Omental fat pad (tissue), 4 donors: Measurements from ENCODE around the gene PNKD. TPM values are rescaled to one million over a fixed set of nuclear protein-coding genes. Genes with fewer than 3 reads are reported as not detected.

ENCODE experiments used
- ATAC-seq: fragments of 150-250 bp; one replicate; pipeline ENCODE4 v1.9.1; 2016; ENCODE audit warnings: mild to moderate bottlenecking, moderate library complexity; ENCODE audit not compliant: low FRiP score
- DNase-seq: peaks from one replicate; pipeline ENCODE4 v3.0.0-alpha.2; 2019; ENCODE audit warnings: low spot score
- total RNA-seq, 4 donors: library from RNA; depleted of rRNA; stranded (reverse); fragments of >200 nt; gene quantifications; one replicate each; pipeline ENCODE4 v1.1.0, GENCODE V29; 2016
- TF ChIP-seq, protein P1 (sequence below), 3 donors: fragments of 450-650 bp; IDR thresholded peaks; one replicate each; pipeline ENCODE4 v1.5.1; 2016 to 2017; ENCODE audit warnings: antibody characterized with exemption in 3 of 3, mild to moderate bottlenecking in 3 of 3, moderate library complexity in 2 of 3

The PNKD gene
- total RNA-seq, 4 donors from 2014 or later, result 25.5 to 38.0 (median 31.3) TPM

DNA sequence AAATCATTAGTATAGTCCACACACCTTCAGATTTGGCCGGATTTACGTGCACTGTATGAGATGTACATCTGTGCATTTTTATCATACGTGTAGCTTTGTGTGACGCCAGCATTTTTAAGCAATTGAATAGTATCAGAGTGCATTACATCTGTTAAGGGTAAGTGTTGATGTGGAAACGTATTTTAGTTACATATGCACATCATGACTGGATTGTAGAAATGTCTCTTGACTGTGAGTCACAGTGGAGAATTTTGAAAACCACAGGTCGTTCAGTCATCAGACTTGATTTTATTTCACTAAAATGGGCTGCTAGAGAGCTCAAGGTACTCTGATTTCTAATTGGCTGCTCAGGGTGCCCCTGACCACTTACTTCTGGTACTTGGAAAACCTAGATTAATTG lies 14.9 kb upstream of the PNKD start:
- TF ChIP-seq, protein P1, sequence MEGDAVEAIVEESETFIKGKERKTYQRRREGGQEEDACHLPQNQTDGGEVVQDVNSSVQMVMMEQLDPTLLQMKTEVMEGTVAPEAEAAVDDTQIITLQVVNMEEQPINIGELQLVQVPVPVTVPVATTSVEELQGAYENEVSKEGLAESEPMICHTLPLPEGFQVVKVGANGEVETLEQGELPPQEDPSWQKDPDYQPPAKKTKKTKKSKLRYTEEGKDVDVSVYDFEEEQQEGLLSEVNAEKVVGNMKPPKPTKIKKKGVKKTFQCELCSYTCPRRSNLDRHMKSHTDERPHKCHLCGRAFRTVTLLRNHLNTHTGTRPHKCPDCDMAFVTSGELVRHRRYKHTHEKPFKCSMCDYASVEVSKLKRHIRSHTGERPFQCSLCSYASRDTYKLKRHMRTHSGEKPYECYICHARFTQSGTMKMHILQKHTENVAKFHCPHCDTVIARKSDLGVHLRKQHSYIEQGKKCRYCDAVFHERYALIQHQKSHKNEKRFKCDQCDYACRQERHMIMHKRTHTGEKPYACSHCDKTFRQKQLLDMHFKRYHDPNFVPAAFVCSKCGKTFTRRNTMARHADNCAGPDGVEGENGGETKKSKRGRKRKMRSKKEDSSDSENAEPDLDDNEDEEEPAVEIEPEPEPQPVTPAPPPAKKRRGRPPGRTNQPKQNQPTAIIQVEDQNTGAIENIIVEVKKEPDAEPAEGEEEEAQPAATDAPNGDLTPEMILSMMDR (IDR thresholded peaks at IDR 0.05), result no peak
- DNase-seq (no peak), ATAC-seq (no peak)

DNA sequence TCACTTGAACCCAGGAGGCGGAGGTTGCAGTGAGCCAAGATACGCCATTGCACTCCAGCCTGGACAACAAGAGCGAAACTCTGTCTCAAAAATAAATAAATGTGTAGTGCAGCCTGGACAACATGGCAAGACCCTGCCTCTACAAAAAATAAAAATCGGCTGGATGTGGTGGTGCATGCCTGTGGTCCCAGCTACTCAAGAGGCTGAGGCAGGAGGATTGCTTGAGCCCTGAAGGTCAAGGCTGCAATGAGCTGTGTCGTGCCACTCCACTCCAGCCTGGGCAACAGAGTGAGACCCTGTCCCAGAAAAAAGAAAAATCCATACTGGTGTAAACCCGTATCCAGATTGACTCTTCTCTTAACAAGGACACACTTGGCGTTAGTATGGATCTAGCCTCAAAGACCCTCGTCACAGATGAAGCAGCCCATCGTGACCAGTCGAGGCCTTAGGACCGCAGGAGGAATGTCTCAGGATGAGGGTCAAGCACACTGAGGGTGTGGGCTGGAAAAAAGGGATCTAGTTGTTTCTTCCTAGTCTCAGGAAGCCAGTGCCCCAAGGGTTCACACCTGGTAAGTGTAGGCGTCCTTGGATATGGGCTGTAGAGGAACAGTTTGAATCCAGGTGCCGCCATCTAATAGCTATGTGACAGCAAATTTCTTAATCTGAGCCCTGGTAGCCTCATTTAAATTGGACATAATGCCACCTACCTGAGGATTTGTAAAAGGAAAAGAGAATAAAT lies 13.5 kb upstream of the PNKD start:
- ATAC-seq (no peak), DNase-seq (no peak)
- TF ChIP-seq, protein P1 (IDR thresholded peaks at IDR 0.05), result no peak

DNA sequence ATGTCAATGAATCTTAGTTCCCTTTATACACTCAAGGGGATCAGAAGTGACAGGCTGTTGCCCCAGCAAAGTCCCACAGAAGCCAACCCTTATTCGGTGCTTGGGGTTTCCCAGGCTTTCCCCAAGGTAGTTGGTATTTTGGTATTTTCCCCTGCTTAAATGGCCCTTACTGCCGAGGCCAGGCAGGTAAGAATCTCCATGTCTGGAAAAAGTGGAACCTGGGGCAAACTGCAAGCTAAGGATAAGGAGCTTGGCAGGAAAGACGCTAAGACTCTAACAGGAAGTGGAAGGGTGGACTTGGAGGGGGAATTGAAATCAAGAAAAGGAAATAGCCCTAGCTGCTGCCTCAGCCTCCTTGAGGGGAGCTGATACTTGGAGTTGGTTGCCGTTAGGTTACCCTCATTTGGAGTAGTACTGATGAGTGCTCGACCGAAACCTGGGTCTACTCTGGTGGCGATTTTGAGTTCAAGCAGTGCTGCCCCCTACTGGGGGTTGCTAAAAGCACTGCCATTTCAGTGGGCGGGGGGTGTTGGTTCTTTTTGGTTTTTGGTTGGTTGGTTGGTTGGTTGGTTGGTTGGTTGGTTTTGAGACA lies 12.8 kb upstream of the PNKD start:
- ATAC-seq (no peak), DNase-seq (no peak)
- TF ChIP-seq, protein P1 (IDR thresholded peaks at IDR 0.05), result peak in 1 of 3 donors; percentile 47

DNA sequence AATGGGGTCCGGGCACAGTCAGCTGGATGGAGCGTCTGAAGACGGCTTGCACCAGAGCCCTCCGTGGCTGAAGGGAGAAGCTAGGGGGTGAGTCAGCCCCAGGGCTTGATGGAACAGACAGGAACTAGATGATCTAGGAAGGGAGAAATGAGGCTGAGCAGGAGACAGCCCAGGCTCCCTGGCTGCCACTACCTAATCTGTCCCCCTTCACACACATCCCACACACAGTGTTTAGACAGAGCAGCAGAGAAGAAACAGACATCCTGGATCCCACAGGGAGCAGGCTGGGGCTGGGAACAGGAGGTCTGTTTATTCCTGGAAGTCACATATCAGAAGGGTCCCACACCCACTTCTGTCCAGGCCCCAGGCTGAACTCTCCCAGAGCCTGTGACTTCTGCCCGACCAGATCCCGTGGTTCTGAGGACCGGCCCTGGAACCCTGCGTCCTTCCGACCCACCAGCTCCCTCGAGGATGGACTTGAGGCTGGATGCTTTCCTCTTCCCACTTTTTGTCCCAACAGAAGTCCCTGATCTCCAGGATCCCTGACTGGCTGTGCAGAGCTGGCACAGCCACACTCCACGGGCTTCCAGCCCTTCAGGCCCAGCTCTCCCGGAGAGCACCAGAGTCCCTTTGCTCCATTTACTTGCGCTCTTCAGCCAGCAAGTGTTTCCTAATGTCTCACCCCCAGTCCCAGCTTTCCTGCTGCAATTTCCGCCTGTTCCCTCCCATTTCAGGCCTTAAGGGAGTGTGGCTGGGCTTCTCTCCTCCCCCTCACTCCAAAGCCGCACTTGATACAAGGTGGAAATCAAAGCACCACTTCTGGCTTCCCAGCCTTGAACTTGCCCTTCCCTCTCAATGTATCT lies 11.0 kb upstream of the PNKD start:
- peak; percentile 61 for ATAC-seq
- DNase-seq, result no peak

DNA sequence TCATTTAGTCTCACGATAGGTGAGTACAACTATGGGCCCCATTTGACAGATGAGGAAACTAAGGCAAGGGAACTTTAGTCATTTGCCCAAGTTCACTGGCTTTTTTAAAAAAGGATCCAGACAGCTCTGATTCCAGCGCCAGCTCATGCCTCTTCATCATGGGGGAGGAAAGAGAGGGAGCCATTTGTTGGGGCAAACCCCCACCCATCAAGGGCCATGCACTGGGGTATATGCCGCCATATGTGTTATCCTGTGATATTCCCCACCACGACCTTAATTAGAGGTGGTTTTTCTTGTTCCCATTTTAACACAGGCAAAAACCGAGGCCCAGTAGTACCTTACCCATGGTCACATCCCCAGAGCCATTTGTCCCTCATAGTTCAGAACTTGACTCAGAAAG lies 10.2 kb upstream of the PNKD start:
- TF ChIP-seq, protein P1 (IDR thresholded peaks at IDR 0.05), result no peak
- ATAC-seq (no peak), DNase-seq (no peak)

More for the DNA sequence above, 11.0 kb upstream of the PNKD start:
- TF ChIP-seq, protein P1 (IDR thresholded peaks at IDR 0.05), result no peak

DNA sequence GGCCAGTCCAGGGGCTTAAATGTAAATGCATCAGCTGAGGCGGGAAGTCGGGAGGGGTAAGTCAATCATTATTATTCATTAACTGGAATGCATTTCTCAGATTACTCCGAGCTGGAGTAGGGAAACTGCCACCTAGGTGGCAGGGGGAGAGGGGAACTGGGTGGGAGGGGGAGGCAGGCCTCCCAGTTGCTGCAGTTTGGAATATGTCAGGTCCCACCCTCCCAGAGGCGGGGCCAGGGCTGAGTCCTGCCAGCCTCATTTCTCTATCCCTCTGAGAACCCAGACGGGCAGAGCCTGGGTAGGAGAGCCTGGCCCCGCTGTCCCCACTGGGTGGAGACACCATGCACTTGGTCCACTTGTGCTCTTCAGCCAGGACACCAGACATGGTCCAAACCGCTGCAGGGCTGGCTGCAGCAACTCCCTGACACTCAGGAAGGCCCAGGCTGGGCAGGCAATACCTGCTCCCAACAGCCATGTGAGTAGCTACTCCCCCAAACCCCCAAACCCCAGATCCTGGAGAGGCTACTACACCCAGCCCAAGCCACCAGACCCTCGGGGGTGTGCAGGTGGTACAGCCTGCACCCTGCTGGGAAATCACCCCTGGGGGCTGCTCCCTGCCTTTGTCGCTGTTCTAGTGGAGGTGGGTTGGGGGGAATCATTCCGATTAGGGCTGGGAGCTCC lies 9.4 kb upstream of the PNKD start, which contains the start of gene GPBAR1:
Gene GPBAR1 (plus strand): TSS at position 274 of the 681 bp plus-strand sequence. CDS start 1,710 bp downstream, outside the sequence.
- TF ChIP-seq, protein P1 (IDR thresholded peaks at IDR 0.05), result no peak
- DNase-seq (no peak), ATAC-seq (peak; percentile 20)
